ENCODE results near the gene PINLYP. TPM values are rescaled to one million over a fixed set of nuclear protein-coding genes. Genes with fewer than 3 reads are reported as not detected.
"Not testable (repeated sequence)": the region's sequence is repeated elsewhere in the genome, so short reads cannot be mapped to it uniquely, and the experiment has no call there.

The PINLYP gene
- polyA plus RNA-seq, 12 donors = 3.2 to 11.7 (median 5.9) TPM; not detected in 2

- DNase-seq = no peak
Measured at GRCh38 chr19:43575955-43576878, 616 bp downstream of the PINLYP start.

- no peak for DNase-seq
Measured at GRCh38 chr19:43578787-43579186, 3.2 kb downstream of the PINLYP start.

DNA sequence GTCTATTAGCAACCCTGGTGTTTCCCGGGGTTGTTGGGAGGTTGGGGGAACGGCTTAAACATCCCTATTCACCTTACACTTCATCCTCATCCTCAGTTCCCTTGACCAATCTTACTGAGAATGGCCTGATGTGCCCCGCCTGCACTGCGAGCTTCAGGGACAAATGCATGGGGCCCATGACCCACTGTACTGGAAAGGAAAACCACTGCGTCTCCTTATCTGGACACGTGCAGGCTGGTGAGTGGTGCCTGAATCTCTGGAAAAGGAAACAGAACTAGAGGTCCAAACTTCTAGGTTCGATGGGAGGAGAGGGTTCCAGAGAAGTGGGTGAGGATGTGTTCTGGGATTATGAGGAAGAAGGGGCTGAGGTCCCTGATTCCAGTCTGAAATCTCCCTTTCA lies 5.9 kb downstream of the PINLYP start:
- DNase-seq = no peak

DNA sequence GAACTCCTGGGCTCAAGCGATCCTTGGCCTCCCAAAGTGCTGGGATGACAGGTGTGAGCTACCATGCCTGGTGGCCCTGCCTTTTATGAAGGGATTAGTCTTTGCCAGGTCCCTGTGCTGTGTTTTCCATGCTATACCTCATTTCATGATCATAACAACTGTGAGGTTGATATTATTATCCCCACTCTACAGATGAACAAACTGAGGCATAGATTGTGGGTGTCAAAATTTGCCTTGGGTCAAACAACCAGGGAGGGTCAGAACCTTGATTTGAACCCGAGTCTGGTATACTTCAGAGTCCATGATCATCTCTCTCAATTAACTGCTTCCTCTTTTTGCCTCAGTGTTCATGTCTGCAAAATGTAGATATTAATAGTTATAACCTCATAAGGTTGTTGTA lies 6.9 kb downstream of the PINLYP start:
- no peak for DNase-seq

- no peak for DNase-seq
Measured at GRCh38 chr19:43584484-43584883, 8.9 kb downstream of the PINLYP start.

GRCh38 chr19:43586346-43586745 lies 10.7 kb downstream of the PINLYP start:
- DNase-seq = no peak

DNA sequence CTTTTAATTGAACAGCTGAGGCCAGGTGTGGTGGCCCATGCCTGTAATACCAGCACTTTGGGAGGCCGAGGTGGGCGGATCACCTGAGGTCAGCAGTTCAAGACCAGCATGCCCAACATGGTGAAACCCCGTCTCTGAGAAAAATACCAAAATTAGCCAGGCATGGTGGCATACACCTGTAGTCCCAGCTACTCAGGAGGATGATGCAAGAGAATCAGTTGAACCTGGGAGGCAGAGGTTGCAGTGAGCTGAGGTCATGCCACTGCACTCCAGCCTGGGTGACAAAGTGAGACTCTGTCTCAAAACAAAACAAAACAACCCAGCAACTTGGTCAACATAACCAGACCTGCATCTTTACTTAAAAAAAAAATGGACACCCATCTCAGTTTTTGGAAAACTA lies 11.4 kb downstream of the PINLYP start:
- DNase-seq = not testable (repeated sequence)

DNA sequence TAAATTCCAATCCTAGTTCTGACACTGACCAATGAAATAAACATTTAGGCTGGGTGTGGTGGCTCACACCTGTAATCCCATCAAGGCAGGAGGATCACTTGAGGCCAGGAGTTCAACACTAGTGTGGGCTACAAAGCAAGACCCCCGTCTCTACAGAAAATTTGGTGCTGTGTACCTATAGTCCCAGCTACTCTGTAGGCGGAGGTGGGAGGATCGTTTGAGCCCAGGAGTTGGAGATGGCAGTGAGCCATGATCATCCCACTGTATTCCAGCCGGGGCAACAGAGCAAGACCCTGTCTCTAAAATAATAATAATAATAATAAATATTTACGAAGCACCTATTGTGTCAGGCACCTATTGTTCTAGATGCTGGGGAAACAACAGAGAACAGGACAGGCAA lies 13.7 kb downstream of the PINLYP start:
- DNase-seq = no peak

DNA sequence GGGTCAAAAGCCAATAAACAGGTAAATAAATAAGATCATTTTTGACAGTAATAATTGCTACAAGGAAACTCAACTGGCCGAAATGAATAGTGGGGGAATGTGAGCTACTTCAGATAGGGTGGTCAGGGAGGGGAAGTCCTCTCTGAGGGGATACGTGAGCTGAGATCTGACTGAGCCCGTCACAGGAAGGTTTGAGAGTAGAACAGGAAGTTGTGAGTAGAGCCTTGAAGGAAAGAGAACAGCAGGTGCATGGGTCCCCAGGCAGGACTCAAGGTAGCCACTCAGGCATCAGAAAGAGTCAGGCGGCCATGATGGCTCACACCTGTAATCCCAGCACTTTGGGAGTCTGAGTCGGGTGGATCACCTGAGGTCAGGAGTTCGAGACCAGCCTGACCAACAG lies 14.1 kb downstream of the PINLYP start:
- DNase-seq = no peak

DNA sequence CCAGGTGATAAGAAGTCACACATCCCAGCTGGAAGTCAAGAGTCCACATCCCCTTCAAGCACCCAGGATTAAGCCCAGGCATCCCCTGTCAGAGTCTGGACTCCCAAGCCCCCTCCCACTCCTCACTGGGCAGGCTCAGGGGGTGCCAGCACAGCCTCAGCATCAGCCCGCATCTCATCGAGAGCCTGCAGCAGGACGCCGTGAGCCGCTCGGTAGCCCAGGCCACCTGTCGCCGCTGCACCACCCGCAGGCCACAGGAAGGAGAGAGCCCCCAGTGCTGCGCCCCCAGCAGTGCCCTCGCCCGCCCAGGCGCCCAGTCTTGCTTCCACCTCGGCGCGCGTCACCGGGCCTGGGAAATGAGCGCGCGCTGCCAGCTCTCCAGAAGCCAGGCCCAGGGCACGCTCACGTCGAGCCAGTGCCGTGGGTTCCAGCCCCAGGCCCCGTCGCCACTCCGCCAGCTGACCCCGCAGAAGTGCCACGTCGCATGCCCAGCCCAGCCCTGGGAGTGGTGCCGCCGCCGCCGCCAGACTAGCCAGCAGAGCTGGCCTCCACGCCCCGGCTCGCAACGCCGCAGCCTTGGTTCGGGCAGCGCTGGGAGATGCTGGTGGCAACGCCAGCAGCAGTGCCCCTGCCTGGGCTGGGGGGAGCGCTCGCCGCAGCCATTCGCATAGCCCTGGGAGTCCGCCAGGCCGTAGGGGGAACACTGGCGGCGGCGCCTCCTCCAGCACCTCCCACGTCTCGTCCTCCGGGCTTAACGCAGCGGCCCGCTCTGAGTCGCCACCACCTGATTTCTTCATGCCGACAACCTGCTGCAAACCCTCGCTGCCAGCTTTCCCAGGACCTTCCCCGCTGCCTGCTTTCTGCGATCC lies 16.5 kb downstream of the PINLYP start:
- DNase-seq = no peak

DNA sequence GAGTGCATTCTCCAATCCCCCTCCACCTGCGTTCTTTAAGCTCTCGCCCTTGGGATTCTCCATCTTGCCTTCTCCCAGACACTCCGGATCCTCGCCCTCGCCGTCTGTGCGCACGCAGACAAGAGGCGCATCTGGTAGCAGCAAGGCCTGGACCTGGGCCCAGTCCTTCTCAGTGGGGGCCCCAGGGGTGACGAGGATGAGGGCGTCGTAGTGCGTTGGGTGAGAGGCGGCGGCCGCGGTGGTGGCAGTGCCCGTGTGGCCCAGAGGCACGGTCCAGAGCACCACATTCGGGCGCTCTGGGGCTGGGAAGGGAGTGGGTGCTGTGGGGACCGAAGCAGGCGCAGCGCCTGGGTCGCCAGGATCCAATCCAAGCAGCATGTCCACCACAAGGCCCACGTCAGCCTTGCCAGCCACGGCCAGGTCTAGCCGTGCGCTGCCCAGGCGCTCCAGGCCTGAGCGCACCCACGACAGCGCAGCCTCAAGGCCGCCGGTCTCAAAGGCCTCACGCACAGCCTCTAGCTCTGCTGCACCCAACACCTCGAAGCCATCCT lies 17.3 kb downstream of the PINLYP start:
- DNase-seq = no peak

DNA sequence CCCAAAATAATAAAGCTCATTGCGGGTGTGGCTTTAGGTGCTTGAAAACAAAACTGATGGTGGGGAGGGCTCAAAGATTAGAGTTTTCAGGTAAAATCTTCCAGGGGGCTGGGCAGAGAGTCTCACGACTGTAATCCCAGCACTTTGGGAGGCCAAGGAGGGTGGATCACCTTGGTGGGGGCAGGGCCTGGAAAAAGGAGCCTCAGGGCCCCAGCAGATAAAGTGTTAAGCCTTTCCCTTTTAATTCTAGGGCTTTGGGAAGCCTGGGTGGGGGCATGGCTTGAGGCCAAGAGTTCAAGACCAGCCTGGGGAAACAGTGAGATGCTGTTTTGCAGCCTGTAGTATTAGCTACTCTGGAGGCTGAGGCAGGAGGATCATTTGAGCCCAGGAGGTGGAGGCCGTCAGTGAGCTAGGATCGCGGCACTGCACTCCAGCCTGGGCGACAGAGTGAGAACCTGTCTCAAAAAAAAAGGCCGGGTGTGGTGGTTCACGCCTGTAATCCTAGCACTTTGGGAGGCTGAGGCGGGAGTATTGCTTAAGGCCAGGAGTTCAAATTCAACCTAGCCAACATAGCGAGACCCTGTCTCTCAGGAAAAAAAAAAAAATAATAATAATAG lies 18.6 kb downstream of the PINLYP start:
- no peak for DNase-seq

- peak; percentile 55 for DNase-seq
Measured at GRCh38 chr19:43594710-43595604, 19.4 kb downstream of the PINLYP start.

- DNase-seq = no peak
Measured at GRCh38 chr19:43595605-43595998, 20.0 kb downstream of the PINLYP start.

- peak; percentile 100 for DNase-seq
Measured at GRCh38 chr19:43595999-43596841, 20.6 kb downstream of the PINLYP start, which contains the start of the genes IRGQ and ZNF576. IRGQ (minus strand) TSS chr19:43596134; CDS start chr19:43595338, 796 bp downstream. ZNF576 (plus strand) TSS chr19:43596595; CDS start chr19:43597109, 514 bp downstream.

DNA sequence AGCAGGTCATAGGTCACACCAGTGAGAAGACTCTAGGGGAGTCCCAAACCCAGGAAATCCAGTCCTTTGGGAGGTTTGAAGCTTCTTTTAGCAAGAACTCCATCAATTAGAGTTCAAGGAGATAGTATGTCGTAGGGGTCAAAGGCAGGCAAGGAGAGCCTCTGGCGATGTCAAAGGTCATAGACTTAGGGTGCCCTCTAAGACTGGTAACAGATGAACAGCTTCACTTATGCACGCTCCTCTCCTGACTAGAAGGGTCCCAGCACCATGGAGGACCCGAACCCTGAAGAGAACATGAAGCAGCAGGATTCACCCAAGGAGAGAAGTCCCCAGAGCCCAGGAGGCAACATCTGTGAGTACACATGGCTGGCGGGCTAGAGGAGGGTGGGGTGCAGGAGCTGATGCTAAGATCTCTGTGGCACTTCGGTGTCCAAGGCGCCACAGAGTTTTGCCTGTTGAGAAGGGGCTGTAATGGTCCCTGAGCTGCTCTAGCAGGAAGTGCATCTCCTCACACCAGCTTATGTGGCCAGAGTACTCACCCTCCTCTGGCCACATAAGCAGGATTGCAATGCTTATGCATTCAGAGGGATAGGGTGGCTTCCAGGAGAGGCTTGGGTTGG lies 21.4 kb downstream of the PINLYP start:
- DNase-seq = no peak

DNA sequence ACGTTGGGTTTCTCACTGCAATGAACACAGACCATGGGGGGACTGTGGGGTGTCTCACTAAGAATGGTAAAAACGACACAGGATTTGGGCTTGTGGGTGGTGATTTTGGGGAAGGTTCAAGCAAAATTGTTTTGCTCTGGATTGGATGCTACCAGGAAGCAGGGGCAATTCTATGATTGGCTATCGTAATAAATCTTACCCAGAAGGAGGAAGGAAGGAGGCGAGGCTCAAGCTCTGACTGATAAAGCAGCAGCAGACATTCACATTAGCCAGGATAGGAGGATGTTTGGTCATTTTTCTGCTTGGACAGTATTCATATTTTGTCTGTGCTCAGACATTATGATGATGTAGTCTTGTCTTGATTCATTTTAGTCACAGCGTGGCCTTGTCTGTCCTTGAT lies 22.3 kb downstream of the PINLYP start:
- no peak for DNase-seq

DNA sequence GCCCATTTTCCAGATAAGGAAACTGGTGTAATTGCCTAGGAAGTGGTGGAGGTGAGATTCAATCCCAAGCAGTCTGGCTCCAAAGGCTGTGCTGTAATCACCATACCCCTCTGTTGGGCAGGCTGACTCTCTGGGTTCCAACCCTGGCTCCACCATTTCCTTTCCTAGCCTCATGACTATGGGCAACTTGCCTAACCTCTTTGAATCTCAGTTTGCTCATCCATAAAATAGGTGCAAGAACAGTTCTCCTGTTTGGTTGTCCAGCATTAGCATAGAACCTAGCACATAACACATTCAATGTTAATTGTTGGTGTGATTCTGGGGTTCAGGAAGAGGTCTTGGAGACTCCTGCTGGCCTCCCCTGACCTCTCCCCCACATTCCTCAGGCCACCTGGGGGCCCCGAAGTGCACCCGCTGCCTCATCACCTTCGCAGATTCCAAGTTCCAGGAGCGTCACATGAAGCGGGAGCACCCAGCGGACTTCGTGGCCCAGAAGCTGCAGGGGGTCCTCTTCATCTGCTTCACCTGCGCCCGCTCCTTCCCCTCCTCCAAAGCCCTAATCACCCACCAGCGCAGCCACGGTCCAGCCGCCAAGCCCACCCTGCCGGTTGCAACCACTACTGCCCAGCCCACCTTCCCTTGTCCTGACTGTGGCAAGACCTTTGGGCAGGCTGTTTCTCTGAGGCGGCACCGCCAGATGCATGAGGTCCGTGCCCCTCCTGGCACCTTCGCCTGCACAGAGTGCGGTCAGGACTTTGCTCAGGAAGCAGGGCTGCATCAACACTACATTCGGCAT lies 23.0 kb downstream of the PINLYP start:
- no peak for DNase-seq

Measured in muscle of arm (tissue), 12 donors.